GM12878 (cell line): Measurements from ENCODE around the gene PVALEF. TPM values are rescaled to one million over a fixed set of nuclear protein-coding genes. Genes with fewer than 3 reads are reported as not detected.

Experiments
- ATAC-seq: fragments of 200-7000 bp; cut with Tn5 transposase; 3 replicates; pipeline ENCODE4 v1.9.1; 2020; ENCODE audit warnings: mild to moderate bottlenecking, moderate library complexity
- BruUV-seq: library from RNA; stranded (reverse); fragments of 400-500 nt; replicated peaks from 2 replicates; lab custom pipeline; 2021; lab: Mats Ljungman, UMichigan
- CTCF ChIA-PET: fragments of 300-600 bp; sonication (Branson Sonifier 250); formaldehyde crosslinking; extraction: SDS; loops from one replicate; lab custom pipeline; 2021; ENCODE audit warnings: inconsistent platforms; lab: Yijun Ruan, JAX
- POLR2A ChIA-PET: fragments of 350-600 bp; formaldehyde crosslinking; extraction: SDS; loops from one replicate; lab custom pipeline; 2021; ENCODE audit warnings: inconsistent platforms; lab: Charles Lee
- RAD21 ChIA-PET: fragments of 300-600 bp; sonication (Branson Sonifier 250); formaldehyde crosslinking; loops from one replicate; lab custom pipeline; 2023; ENCODE audit warnings: antibody characterized with exemption; ENCODE audit not compliant: unreplicated experiment; lab: Charles Lee
- SMC1A ChIA-PET: fragments of 300-600 bp; sonication (Branson Sonifier 250); formaldehyde crosslinking; loops from one replicate; lab custom pipeline; 2023; ENCODE audit not compliant: unreplicated experiment, uncharacterized antibody; lab: Charles Lee
- DNase-seq: peaks from one replicate; pipeline ENCODE4 v3.0.0-alpha.2; 2011; ENCODE audit warnings: low read depth, low spot score
- FAIRE-seq: peaks from 3 replicates; lab custom pipeline; 2011; peaks lifted over from hg19 to GRCh38; lab: Jason Lieb, UNC
- H2AFZ ChIP-seq: 2 replicates; pipeline ENCODE4 v1.6.0; 2011; ENCODE audit warnings: low read depth, low read length, control low read depth; ENCODE audit not compliant: control insufficient read depth
- H3K27ac ChIP-seq: 2 replicates; pipeline ENCODE4 v1.5.1; 2011; ENCODE audit warnings: control low read depth; ENCODE audit not compliant: control insufficient read depth, insufficient read depth
- H3K27me3 ChIP-seq, 2 experiments: replicated peaks in 1 of 2; 2 replicates each; pipeline versions ENCODE4 v1.6.0 to v1.6.1; 2011; ENCODE audit warnings: low read length in 1 of 2; ENCODE audit not compliant: control insufficient read depth in 2 of 2, insufficient read depth in 2 of 2
- H3K36me3 ChIP-seq, 2 experiments: 2 replicates each; pipeline ENCODE4 v1.5.1; 2011; ENCODE audit warnings: low read length in 1 of 2; ENCODE audit not compliant: control insufficient read depth in 2 of 2, insufficient read depth in 2 of 2
- H3K4me1 ChIP-seq: 2 replicates; pipeline ENCODE4 v1.6.1; 2011; ENCODE audit warnings: mild to moderate bottlenecking, low read length, moderate library complexity, mixed read lengths; ENCODE audit not compliant: control insufficient read depth, insufficient read depth
- H3K4me2 ChIP-seq: 2 replicates; pipeline ENCODE4 v1.6.0; 2011; ENCODE audit warnings: control low read depth; ENCODE audit not compliant: control insufficient read depth, insufficient read depth
- H3K4me3 ChIP-seq: fragments of 200-600 bp; sonication (generic); 2 replicates; pipeline ENCODE4 v1.5.1; 2016
- H3K79me2 ChIP-seq: 2 replicates; pipeline ENCODE4 v1.6.0; 2011; ENCODE audit warnings: low read length; ENCODE audit not compliant: control insufficient read depth, insufficient read depth
- H3K9ac ChIP-seq: 2 replicates; pipeline ENCODE4 v1.8.0; 2011; ENCODE audit warnings: low read length, control low read depth, mixed read lengths; ENCODE audit not compliant: control insufficient read depth, insufficient read depth
- H3K9me3 ChIP-seq: replicated peaks from 3 replicates; pipeline ENCODE4 v1.5.1; 2011; ENCODE audit warnings: mild to moderate bottlenecking, low read length; ENCODE audit not compliant: control insufficient read depth, insufficient read depth
- H4K20me1 ChIP-seq: 2 replicates; pipeline ENCODE4 v1.6.0; 2011; ENCODE audit not compliant: control insufficient read depth, insufficient read depth
- CBX3 ChIP-seq: fragments of 200-600 bp; sonication (generic); IDR thresholded peaks from 2 replicates; pipeline ENCODE4 v1.6.1; 2016; ENCODE audit warnings: low read depth, borderline replicate concordance
- CEBPZ ChIP-seq: fragments of 150-350 bp; IDR thresholded peaks from 2 replicates; pipeline ENCODE4 v1.6.1; 2016; ENCODE audit warnings: low read depth, low read length
- CTCF ChIP-seq, 3 experiments: IDR thresholded peaks in 2 of 3; conservative IDR thresholded peaks in 1 of 3; 2 replicates each; pipeline ENCODE4 v1.5.1; 2011; ENCODE audit warnings: low read depth in 3 of 3, low read length in 3 of 3, mild to moderate bottlenecking in 3 of 3, control low read depth in 2 of 3, moderate library complexity in 2 of 3, inconsistent platforms in 1 of 3, mixed read lengths in 1 of 3; ENCODE audit not compliant: control insufficient read depth in 2 of 3, insufficient read depth in 1 of 3; ENCODE audit errors: extremely low read depth in 1 of 3
- EED ChIP-seq: sonication (generic); IDR thresholded peaks from 2 replicates; pipeline ENCODE4 v1.6.1; 2016; ENCODE audit warnings: antibody characterized with exemption, low read depth
- ETV6 ChIP-seq, 2 experiments: fragments of 450-650 bp in 1 of 2; IDR thresholded peaks in 1 of 2; conservative IDR thresholded peaks in 1 of 2; 2 replicates each; pipeline ENCODE4 v1.6.1; 2014; ENCODE audit warnings: antibody characterized with exemption in 1 of 2, borderline replicate concordance in 1 of 2, low read depth in 1 of 2, mild to moderate bottlenecking in 1 of 2, moderate library complexity in 1 of 2
- IKZF1 ChIP-seq: fragments of 450-650 bp; conservative IDR thresholded peaks from 2 replicates; pipeline ENCODE4 v1.6.1; 2017; ENCODE audit warnings: antibody characterized with exemption, mild to moderate bottlenecking
- MYC ChIP-seq: IDR thresholded peaks from 2 replicates; pipeline ENCODE4 v1.6.1; 2011; ENCODE audit warnings: mild to moderate bottlenecking, low read length, moderate library complexity, inconsistent platforms; ENCODE audit not compliant: insufficient read depth, insufficient replicate concordance, insufficient read length, severe bottlenecking
- NFYA ChIP-seq: IDR thresholded peaks from 2 replicates; pipeline ENCODE4 v1.6.1; 2011; ENCODE audit warnings: low read depth, mild to moderate bottlenecking, low read length, improper control_type of control experiment, borderline replicate concordance
- PAX8 ChIP-seq: fragments of 450-650 bp; IDR thresholded peaks from 2 replicates; pipeline ENCODE4 v1.6.1; 2017; ENCODE audit warnings: mild to moderate bottlenecking, moderate library complexity
- POU2F2 ChIP-seq: IDR thresholded peaks from 3 replicates; pipeline ENCODE4 v1.6.1; 2011; ENCODE audit warnings: low read depth, mild to moderate bottlenecking, low read length, borderline replicate concordance
- TAF1 ChIP-seq: IDR thresholded peaks from 2 replicates; pipeline ENCODE4 v1.6.1; 2011; ENCODE audit warnings: mild to moderate bottlenecking, low read depth, low read length, borderline replicate concordance
- WGBS: methylation state at CpG from one replicate; pipeline ENCODE4 v1.1.6; 2016; ENCODE audit warnings: low lambda C conversion rate; ENCODE audit not compliant: insufficient replicate concordance, insufficient coverage; ENCODE audit errors: missing lambda C conversion rate; 5-methylcytosine and 5-hydroxymethylcytosine counted together
- in situ Hi-C: fragments of 300-500 bp; cut with MboI; formaldehyde crosslinking; loops from 9 replicates; pipeline ENCODE4 v1.14.3; 2018; ENCODE audit warnings: mixed read lengths
- intact Hi-C: fragments of 100-400 bp; cut with micrococcal nuclease; formaldehyde crosslinking; loops from one replicate; pipeline ENCODE4 v1.14.2; 2022; ENCODE audit not compliant: unreplicated experiment
- polyA plus RNA-seq, 11 experiments: library from polyadenylated mRNA; depleted of rRNA in 4 of 11; unstranded in 6 of 11; stranded (reverse) in 5 of 11; fragments of >200 nt; fragmentation: Nextera tagmentation in 4 of 11; fragmentation: Illumina TruSeq in 1 of 11; extraction: Ambion mirVana in 4 of 11; extraction: Trizol in 1 of 11; gene quantifications; 1 replicate in 1 of 11; 2 replicates in 10 of 11; pipeline versions ENCODE4 v1.2.1 to v1.2.3, GENCODE V29; 2011 to 2016; ENCODE audit warnings: inconsistent platforms in 2 of 11, missing spikeins in 2 of 11, low read depth in 1 of 11
- total RNA-seq, 4 experiments: library from RNA; depleted of rRNA in 3 of 4; stranded (reverse); fragments of >200 nt in 3 of 4; fragmentation: Illumina TruSeq in 1 of 4; extraction: Trizol in 1 of 4; gene quantifications; 2 replicates each; pipeline versions ENCODE4 v1.2.1 to v1.2.3, GENCODE V29; 2013 to 2021

PVALEF gene
- total and polyA plus RNA-seq, 10 of the 15 experiments (the other 5 are each of a cell fraction or from before 2014, with no cell fraction given), result not detected

GRCh38 chr17:81209141-81209540, 43.8 kb downstream of the PVALEF start (continued):
- TF ChIP-seq CTCF (IDR thresholded peaks at IDR 0.05 in 2 of 3, conservative IDR thresholded peaks at IDR 0.05 in 1 of 3; ENCODE audit: control insufficient read depth in 2 of 3, extremely low read depth in 1 of 3, insufficient read depth in 1 of 3, low read depth in 3 of 3, low read length in 3 of 3), result no peak
- TF ChIP-seq TAF1, result no peak
- TF ChIP-seq PAX8, result no peak
- no peak for TF ChIP-seq NFYA
- TF ChIP-seq EED, result no peak
- no peak for TF ChIP-seq IKZF1
- TF ChIP-seq MYC, result no peak

GRCh38 chr17:81210466-81210865, 45.2 kb downstream of the PVALEF start:
- FAIRE-seq, result no peak
- Histone ChIP-seq H3K4me3 (no peak overlapping the region), H3K27me3 (no peaks in the 10 kb centered on the region), H3K9ac (no peak overlapping the region), H3K79me2 (no peaks in the 10 kb centered on the region), H2AFZ (no peak overlapping the region), H4K20me1 (no peaks in the 10 kb centered on the region), H3K4me1 (no peaks in the 10 kb centered on the region), H3K36me3 (peaks cover 0 to 12% of the 10 kb centered on the region in 2 experiments; a peak in 2 of 4 replicates), H3K27ac (no peak overlapping the region), H3K4me2 (no peak overlapping the region), H3K9me3 (no peaks in the 10 kb centered on the region)
- 89% methylated on average over 10 of the region's 10 CpGs for WGBS
- DNase-seq, result no peak
- ChIA-PET POLR2A (no interaction called here), SMC1A (no interaction called here), RAD21 (no interaction called here), CTCF (no interaction called here)
- TF ChIP-seq ETV6 (conservative IDR thresholded peaks at IDR 0.05 in 1 of 2, IDR thresholded peaks at IDR 0.05 in 1 of 2; ENCODE audit: borderline replicate concordance in 1 of 2, low read depth in 1 of 2), result no peak
- TF ChIP-seq POU2F2, result no peak
- TF ChIP-seq CEBPZ, result no peak
- TF ChIP-seq CBX3, result no peak
- in situ Hi-C loops, result no loop called here
- ATAC-seq, result no peak
- BruUV-seq, result no TSS peak
- intact Hi-C loops, result no loop called here
